Measurements from ENCODE around the gene SUMF1.

Gene SUMF1

GRCh38 chr3:4413467-4413866, 53.6 kb downstream of the SUMF1 start:
- no peak for DNase-seq (ENCODE audit: low spot score)

DNA sequence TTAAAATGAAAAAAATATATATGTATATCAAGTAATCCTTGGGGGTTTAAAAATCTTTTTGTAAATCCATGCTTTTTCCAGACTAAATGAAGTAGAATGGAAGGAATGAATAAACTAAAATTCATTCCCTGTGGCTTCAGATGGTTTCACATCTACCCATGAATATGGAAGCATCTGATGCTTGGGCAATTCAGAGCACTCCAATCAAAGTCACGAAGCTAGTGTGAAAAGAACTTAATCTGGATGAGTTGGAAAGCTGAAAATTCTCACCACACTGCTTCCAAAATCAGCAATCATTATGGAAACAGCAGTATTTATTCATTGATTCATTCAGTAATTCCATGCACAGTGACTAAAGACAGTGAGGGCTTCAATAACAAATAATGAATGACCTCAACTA, 55.2 kb downstream of the SUMF1 start:
- no peak for DNase-seq (ENCODE audit: low spot score)

GRCh38 chr3:4411236-4411635, 55.8 kb downstream of the SUMF1 start:
- no peak for DNase-seq (ENCODE audit: low spot score)

DNA sequence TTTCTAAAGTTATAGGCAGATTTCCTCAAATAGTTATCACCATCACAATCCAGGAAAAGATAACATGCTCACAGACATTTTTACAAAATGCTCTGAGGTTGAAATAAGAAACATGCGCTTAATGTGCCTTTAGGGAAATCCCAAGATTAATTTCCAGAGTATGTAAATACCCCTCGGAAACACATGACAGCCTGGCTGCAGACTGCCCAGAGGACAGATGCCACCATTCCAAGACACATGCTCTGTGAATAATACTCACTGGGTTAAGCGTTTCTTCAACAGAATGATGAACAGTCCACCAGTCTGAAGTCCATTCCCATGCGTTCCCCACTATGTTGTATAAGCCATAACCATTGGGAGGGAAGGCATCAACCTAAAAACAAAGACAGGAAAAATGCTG, 56.5 kb downstream of the SUMF1 start:
- DNase-seq (ENCODE audit: low spot score) = no peak

GRCh38 chr3:4409971-4410573, 57.0 kb downstream of the SUMF1 start:
- no peak for DNase-seq (ENCODE audit: low spot score)

GRCh38 chr3:4409415-4409814, 57.7 kb downstream of the SUMF1 start:
- no peak for DNase-seq (ENCODE audit: low spot score)

DNA sequence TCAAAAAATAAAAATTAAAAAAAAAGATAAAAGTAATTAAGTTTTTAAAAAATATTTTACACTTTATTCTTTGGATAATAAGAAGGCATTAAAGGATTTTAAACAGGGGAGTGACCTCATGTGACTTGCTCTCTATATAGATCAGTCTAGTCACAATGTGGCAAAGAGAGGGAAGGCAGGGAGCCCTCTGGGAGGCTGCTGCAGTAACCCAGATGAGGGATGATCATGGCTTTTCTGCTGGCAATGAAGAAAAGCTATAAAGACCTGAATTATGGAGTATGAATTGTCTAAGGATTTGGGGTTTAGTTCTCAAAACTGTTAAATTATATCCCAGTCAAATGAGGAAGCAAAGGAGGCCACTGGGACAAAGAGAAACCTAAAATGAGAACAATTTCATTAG, 58.1 kb downstream of the SUMF1 start:
- DNase-seq (ENCODE audit: low spot score) = no peak

DNA sequence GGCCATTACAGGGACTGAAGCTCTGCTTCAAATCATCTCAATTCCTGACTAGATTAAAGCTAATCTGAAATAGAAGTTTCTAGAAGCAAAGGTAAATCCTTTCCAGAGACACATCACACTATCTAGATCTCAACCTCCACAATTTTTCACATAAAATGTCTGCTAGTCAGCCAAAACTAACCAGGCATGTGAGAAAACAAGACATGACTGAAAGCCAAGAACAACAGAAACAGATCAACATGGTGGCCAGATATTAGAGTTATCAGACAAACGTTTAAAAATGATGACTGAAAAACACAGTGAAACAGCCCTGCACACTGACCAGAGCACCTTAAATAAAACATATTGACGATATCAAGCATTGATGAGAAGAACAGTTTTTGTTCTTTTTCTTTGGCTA, 59.1 kb downstream of the SUMF1 start:
- DNase-seq (ENCODE audit: low spot score) = no peak

DNA sequence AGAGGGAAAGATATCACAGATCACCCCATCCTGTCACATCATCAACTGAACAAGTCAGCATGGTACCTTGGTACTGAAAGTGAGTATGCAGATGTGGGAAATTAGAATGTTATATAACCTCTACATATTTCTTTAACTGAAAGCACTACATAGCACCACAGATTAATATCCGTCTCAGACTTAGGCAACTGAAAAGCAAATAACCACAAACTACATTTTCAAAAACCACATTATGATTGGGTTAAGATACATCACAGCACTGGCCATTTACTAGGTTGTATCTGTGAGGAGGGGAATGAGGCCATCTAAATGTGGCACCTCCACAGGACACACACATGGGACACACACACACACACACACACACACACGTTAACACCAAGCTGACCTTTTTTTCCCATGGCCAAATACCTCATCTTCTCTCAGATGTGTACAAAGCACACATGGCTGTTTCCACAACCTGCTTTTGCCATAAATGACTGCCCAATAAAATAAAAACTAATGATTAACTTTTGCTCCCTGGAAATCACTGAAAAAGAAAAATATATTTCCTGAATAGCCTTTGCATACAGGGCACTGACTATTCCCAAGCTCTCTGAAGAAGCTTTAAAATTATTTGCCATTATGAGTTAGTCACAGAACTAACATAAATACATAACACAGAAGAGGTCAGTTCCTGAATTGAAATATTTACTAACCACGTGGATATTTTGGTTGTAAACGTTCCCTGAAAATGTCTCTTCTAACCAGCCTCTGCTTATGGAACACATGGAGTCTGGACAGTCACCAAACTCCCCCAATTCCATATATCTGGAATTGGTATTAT, 60.1 kb downstream of the SUMF1 start:
- no peak for DNase-seq (ENCODE audit: low spot score)

GRCh38 chr3:4404881-4405280, 62.2 kb downstream of the SUMF1 start:
- DNase-seq (ENCODE audit: low spot score) = no peak

DNA sequence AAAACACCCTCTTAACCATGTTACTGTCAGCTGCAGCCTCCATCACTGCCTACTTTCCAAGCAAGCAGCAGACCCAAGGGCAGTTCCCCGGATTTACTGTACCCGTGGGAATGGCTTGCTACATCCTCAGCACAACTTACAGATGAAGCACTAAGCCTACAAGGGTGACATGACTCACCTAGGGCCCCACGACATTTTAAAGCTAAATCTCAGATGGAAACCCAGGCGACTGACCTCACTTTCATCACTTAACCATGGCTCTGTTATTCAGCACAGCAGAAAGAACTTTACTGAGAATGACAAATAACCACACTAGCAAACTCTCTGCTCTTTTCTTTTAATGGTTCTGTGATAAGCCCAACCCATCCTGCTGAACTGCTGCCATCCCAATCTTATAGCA, 65.6 kb downstream of the SUMF1 start:
- no peak for DNase-seq (ENCODE audit: low spot score)

- DNase-seq (ENCODE audit: low spot score) = no peak
These were observed 67.6 kb downstream of the SUMF1 start for GRCh38 chr3:4399476-4399875.

DNA sequence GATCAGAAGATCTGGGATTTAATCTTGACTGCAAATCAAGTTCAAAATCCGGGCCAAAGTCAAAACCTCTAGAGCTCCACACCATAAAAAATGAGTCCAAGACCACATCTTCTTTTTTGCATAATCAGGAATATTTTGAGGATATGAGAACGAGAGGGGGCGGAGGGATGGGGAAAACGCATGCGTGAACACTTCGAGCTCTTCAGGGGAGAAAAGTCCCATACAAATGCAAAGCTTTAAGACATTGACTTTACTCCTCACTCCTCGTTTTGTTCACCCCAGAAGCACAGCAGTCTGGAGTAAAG, 68.2 kb downstream of the SUMF1 start:
- no peak for DNase-seq (ENCODE audit: low spot score)

GRCh38 chr3:4398120-4398940, 68.7 kb downstream of the SUMF1 start:
- no peak for DNase-seq (ENCODE audit: low spot score)

DNA sequence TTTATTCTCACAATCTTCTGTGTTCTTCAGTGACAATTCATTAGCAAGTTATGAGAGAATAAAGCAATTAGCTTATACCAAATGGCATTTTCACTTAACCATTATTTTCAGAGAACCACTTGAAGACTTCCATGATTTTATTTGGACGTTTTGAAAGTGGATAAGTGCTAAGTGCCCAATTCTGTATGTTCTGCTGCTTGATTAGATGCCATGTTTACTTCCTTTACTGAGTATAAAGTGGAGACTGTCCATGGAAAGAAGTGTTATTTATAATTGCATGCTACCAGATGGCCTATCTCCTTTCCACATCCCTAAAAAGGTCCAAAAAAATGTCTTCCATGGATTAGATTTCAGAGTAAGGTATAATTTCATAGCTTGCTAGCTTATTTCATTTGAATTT, 69.6 kb downstream of the SUMF1 start:
- DNase-seq (ENCODE audit: low spot score) = no peak

DNA sequence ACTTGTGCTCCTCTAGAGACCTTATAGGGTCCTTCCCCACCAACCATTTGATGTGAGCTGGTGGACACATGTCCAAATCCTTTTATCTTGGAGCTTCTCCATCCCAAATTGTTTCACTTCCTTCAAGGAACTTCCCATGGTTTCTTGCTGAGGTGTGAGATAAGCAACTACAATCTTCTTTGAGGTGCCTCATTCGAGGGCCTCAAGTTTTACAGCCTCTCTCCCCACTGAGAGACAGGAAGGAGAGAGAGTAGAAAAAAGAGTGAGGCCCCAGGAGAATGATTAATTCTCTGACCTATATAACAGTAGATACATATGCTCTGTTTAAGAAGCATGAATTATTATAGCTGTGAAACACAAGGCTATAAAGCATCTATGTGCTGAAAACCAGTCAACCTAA, 70.5 kb downstream of the SUMF1 start:
- DNase-seq (ENCODE audit: low spot score) = no peak

DNA sequence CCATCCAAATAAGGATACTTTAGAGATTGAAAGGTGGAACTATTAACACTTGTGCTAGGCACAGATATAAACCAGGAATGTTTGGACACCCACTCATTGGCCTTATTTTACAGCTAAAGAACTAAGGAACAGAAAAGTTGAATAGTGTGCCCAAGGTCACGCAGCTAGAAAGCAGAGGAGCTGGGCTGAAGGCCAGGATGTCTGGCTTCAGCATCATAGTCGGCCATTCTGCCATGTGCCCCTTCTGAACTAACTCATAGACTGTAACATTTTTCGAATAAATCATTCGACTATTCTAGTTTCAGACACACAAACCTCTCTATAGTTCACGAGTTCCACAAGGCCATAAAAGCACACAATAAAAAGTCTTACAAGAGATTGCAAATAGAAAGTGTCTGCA, 71.1 kb downstream of the SUMF1 start:
- DNase-seq (ENCODE audit: low spot score) = no peak

DNA sequence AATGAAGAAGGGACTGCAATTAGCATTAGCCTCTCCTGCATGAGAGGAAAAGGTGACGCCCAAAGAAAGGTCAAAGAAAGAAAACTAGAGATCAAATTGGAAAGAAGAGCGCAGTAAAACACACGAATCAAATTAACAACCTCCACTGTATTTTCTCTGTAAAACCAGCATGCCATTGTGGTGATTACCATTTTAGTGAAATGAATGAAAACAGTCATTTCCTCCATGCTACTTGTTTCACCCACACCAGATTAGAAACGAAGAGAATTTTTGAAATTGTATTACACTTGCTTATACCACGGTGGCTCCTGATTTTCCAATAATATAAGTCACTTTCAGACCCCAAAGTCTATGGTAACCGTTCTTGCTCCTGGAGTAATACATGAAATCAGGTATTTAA, 71.6 kb downstream of the SUMF1 start:
- no peak for DNase-seq (ENCODE audit: low spot score)

DNA sequence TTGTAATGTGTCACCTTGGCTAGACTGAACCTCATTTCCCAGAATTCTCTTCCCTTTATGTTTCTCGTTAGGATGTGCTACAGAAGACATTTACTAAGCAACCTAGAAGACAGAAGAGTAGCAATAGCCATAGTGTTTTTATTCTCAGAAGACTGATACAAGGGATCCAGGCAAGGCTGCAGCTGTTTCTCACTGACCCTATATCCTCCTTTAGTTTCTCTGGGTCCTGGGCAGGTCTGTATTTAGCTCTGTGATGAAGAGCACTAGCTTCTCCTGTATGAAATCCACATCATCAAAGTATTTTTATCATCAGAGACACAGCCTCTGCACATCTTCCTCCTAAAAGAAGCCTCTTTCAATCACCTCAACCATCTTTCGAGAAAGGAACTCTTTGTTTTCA, 72.5 kb downstream of the SUMF1 start:
- DNase-seq (ENCODE audit: low spot score) = no peak

- no peak for DNase-seq (ENCODE audit: low spot score)
These were observed 73.0 kb downstream of the SUMF1 start for GRCh38 chr3:4394048-4394447.

DNA sequence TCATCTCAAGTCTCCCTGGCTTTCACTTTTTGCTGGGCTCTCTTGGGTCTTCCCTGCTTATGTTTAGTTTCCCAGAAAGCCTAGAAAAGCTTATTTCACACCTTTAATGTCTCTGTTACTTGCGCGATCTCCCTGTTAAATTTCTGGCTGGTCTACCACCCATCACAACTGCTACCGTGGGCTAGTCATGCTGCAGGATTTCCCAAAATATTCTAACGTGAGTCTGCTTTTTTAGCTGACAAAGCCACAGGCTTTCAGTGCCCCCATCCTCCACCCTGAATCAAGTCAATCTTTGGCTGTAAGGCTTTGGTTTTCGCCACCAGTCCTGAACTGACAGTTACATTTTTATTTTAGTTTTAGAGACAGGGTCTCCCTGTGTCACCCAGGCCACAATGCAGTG, 74.1 kb downstream of the SUMF1 start:
- DNase-seq (ENCODE audit: low spot score) = no peak

DNA sequence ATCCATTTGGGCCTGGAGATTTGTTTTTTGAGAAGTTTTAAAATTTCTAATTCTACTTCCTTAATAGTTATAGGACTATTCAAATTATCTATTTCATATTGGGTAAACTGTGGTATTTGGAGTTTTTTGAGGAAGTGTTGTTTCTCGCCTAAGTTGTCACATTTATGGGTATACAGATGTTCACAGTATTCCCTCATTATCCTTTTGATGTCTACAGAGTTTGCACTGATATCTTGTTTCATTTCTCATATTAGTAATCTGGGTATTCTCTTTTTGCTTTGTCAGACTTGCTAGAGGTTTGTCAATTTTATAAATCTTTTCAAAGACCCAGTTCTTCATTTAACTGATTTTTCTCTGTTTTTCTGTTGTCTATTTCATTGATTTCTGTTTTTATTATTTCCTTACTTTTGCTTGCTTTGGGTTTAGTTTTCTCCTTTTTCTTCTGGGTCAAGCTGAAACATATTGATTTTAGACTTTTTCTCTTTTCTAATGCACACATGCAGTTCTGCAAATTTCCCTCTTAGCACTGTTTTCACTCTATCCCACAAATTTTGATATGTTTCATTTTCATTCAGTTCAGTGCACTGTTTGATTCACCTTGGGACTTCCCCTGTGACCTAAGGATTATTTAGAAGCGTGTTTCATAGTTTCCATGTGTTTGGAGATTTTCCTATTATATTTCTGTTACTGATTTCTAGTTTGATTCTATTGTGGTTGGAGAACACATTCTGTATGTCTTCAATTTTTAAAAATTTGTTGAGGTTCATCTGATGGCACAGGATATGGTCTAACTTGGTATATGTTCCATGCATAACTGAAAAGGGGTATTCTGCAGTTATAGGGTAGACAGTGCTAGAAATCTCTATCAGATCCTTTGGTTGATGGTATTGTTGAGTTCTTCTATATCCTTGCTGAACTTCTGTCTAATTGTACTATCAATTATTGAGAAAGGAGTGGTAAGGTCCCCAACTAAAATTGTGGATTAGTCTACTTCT, 79.6 kb downstream of the SUMF1 start:
- no peak for DNase-seq (ENCODE audit: low spot score)
